Measurements from ENCODE around the gene MALAT1. TPM values are rescaled to one million over a fixed set of nuclear protein-coding genes. Genes with fewer than 3 reads are reported as not detected.

The MALAT1 gene
- total and polyA plus RNA-seq, 2 of the 13 experiments (the other 11 are each of a cell fraction or from before 2014, with no cell fraction given), result 143 to 1,237 TPM

GRCh38 chr11:65477149-65477965, 21.5 kb upstream of the MALAT1 start:
- Histone ChIP-seq H3K36me3 (replicated peaks in 1 of 2; ENCODE audit: control insufficient read depth in 1 of 2, insufficient read depth in 2 of 2, low read length in 2 of 2) (no peaks in the 10 kb centered on the region), H3K79me2 (ENCODE audit: insufficient read depth, low read length) (peaks cover 18% of the 10 kb centered on the region), H3K4me3 (replicated peaks in 1 of 3; ENCODE audit: insufficient read depth in 1 of 3, low read depth in 2 of 3, low read length in 3 of 3) (peak overlapping the region; percentile 75 to 90 (median 82)), H3K9ac (ENCODE audit: insufficient read depth, low read depth, low read length) (peak overlapping the region; percentile 98), H3K4me1 (ENCODE audit: insufficient read depth, low read length) (peaks cover 62% of the 10 kb centered on the region), H3K9me3 (ENCODE audit: low read length) (no peaks in the 10 kb centered on the region), H3K27ac (ENCODE audit: extremely low read length, insufficient read depth, low read length) (peak overlapping the region; percentile 95), H2AFZ (ENCODE audit: low read length) (no peak overlapping the region), H3K27me3 (ENCODE audit: control insufficient read depth in 1 of 2, insufficient read depth in 2 of 2, low read length in 2 of 2) (no peaks in the 10 kb centered on the region; a peak in 1 of 5 replicates), H3K4me2 (ENCODE audit: low read depth, low read length) (peak overlapping the region; percentile 95), H4K20me1 (ENCODE audit: insufficient read depth, low read length) (no peaks in the 10 kb centered on the region)
- in situ Hi-C loops (cut with HindIII; ENCODE audit: extremely low pct_ligation_motif_present, low pct_unique_long_range_greater_than_20kb) (no loop called here), intact Hi-C loops (cut with micrococcal nuclease; ENCODE audit: unreplicated experiment) (loop anchor here (1.0 kb wide), 1 partner anchor 10 kb away; no protein-coding TSS in a partner anchor)
- ChIA-PET POLR2A (interaction anchor here (0.7 to 17.5 kb wide), 25 partner anchors 9 to 381 kb away, joined by 3 to 1590 read pairs (median 5); partner anchors contain the start of genes CDC42EP2, DPF2, MALAT1 and NEAT1), CTCF (ENCODE audit: low intra/inter-chr PET ratio, low total read pairs) (no interaction called here)
- DNase-seq (ENCODE audit: low spot score), result peak; percentile 88
- TSS peak; percentile 91 for BruUV-seq (replicated peaks)
- WGBS (ENCODE audit: low lambda C conversion rate), result 4% methylated on average over 20 of the region's 60 CpGs
- FAIRE-seq, result peak; percentile 28
- peak; percentile 85 for ATAC-seq
- TF ChIP-seq PHF5A (CRISPR knock-in tag; IDR thresholded peaks at IDR 0.05; ENCODE audit: low read depth, unreplicated experiment) (peak; percentile 28), FOXJ3 (CRISPR knock-in tag; IDR thresholded peaks at IDR 0.05; ENCODE audit: borderline replicate concordance) (no peak), ZNF75D (CRISPR knock-in tag; IDR thresholded peaks at IDR 0.05; ENCODE audit: borderline replicate concordance) (no peak), SIN3A (IDR thresholded peaks at IDR 0.05; ENCODE audit: borderline replicate concordance, low read depth, low read length) (peak; percentile 46; the same call in 1 of the 2 replicates), HMG20B (CRISPR knock-in tag; conservative IDR thresholded peaks at IDR 0.05) (0 out of 2 replicates have a peak, but pooled peaks have one; percentile 55), NFIB (CRISPR knock-in tag; IDR thresholded peaks at IDR 0.05; ENCODE audit: borderline replicate concordance) (no peak), SRSF4 (IDR thresholded peaks at IDR 0.05; ENCODE audit: low read depth, low read length, poor library complexity, severe bottlenecking) (peak; percentile 83), KAT2B (IDR thresholded peaks at IDR 0.05; ENCODE audit: borderline replicate concordance, low read depth, low read length) (no peak), ZBTB2 (CRISPR knock-in tag; IDR thresholded peaks at IDR 0.05; ENCODE audit: low read depth) (peak; percentile 67; the same call in 1 of the 2 replicates), PAWR (CRISPR knock-in tag; IDR thresholded peaks at IDR 0.05; ENCODE audit: borderline replicate concordance) (no peak; the same call in 1 of the 2 replicates), SMAD9 (CRISPR knock-in tag; IDR thresholded peaks at IDR 0.05) (0 out of 2 replicates have a peak, but pooled peaks have one; percentile 22), ZNF83 (CRISPR knock-in tag; IDR thresholded peaks at IDR 0.05; ENCODE audit: borderline replicate concordance) (no peak)
- TF ChIP-seq, protein P1, sequence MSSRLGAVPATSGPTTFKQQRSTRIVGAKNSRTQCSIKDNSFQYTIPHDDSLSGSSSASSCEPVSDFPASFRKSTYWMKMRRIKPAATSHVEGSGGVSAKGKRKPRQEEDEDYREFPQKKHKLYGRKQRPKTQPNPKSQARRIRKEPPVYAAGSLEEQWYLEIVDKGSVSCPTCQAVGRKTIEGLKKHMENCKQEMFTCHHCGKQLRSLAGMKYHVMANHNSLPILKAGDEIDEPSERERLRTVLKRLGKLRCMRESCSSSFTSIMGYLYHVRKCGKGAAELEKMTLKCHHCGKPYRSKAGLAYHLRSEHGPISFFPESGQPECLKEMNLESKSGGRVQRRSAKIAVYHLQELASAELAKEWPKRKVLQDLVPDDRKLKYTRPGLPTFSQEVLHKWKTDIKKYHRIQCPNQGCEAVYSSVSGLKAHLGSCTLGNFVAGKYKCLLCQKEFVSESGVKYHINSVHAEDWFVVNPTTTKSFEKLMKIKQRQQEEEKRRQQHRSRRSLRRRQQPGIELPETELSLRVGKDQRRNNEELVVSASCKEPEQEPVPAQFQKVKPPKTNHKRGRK (CRISPR knock-in tag; IDR thresholded peaks at IDR 0.05), result no peak
- TF ChIP-seq, protein P2, sequence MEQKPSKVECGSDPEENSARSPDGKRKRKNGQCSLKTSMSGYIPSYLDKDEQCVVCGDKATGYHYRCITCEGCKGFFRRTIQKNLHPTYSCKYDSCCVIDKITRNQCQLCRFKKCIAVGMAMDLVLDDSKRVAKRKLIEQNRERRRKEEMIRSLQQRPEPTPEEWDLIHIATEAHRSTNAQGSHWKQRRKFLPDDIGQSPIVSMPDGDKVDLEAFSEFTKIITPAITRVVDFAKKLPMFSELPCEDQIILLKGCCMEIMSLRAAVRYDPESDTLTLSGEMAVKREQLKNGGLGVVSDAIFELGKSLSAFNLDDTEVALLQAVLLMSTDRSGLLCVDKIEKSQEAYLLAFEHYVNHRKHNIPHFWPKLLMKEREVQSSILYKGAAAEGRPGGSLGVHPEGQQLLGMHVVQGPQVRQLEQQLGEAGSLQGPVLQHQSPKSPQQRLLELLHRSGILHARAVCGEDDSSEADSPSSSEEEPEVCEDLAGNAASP (CRISPR knock-in tag; IDR thresholded peaks at IDR 0.05; ENCODE audit: borderline replicate concordance), result peak; percentile 74
- TF ChIP-seq, protein P3, sequence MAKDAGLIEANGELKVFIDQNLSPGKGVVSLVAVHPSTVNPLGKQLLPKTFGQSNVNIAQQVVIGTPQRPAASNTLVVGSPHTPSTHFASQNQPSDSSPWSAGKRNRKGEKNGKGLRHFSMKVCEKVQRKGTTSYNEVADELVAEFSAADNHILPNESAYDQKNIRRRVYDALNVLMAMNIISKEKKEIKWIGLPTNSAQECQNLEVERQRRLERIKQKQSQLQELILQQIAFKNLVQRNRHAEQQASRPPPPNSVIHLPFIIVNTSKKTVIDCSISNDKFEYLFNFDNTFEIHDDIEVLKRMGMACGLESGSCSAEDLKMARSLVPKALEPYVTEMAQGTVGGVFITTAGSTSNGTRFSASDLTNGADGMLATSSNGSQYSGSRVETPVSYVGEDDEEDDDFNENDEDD (CRISPR knock-in tag; IDR thresholded peaks at IDR 0.05; ENCODE audit: borderline replicate concordance), result peak; percentile 61; the same call in 1 of the 2 replicates

Measured in HepG2 (cell line).